ENCODE results near the gene VPS13C.

Gene VPS13C

GRCh38 chr15:61820951-61821350 lies 239.3 kb downstream of the VPS13C start:
- Histone ChIP-seq H3K79me2 (ENCODE audit: insufficient read depth, low read length) (no peaks in the 10 kb centered on the region), H3K4me3 (ENCODE audit: low read length, poor library complexity, severe bottlenecking) (no peak overlapping the region), H3K9me2 (replicated peaks; ENCODE audit: low read depth, low read length) (no peaks in the 10 kb centered on the region), H3F3A (ENCODE audit: low read depth) (no peaks in the 10 kb centered on the region), H3K4me2 (ENCODE audit: low read depth, low read length, poor library complexity, severe bottlenecking) (no peak overlapping the region), H4K20me1 (ENCODE audit: insufficient read depth, low read length, poor library complexity, severe bottlenecking) (no peaks in the 10 kb centered on the region), H3K9ac (ENCODE audit: low read depth, low read length, poor library complexity, severe bottlenecking) (no peak overlapping the region), H3K27me3 (ENCODE audit: insufficient read depth, low read length, poor library complexity, severe bottlenecking) (no peaks in the 10 kb centered on the region), H3K9me3 (ENCODE audit: insufficient read depth, low read depth, low read length) (no peaks in the 10 kb centered on the region), H3K4me1 (ENCODE audit: insufficient read depth, low read length, poor library complexity, severe bottlenecking) (no peaks in the 10 kb centered on the region), H3K36me3 (ENCODE audit: insufficient read depth, low read length) (no peaks in the 10 kb centered on the region), H2AFZ (ENCODE audit: low read length) (no peak overlapping the region)
- no peak for TF ChIP-seq EZH2phosphoT487 (IDR thresholded peaks at IDR 0.05; ENCODE audit: borderline replicate concordance)
- TF ChIP-seq CTCF (conservative IDR thresholded peaks at IDR 0.05; ENCODE audit: low read length) = no peak

- TF ChIP-seq CTCF (conservative IDR thresholded peaks at IDR 0.05; ENCODE audit: low read length) = no peak
- TF ChIP-seq EZH2phosphoT487 (IDR thresholded peaks at IDR 0.05; ENCODE audit: borderline replicate concordance) = no peak
- no peak overlapping the region for H3K9ac ChIP-seq (ENCODE audit: low read depth, low read length, poor library complexity, severe bottlenecking)
Measured at GRCh38 chr15:61820212-61820611, 240.0 kb downstream of the VPS13C start.

GRCh38 chr15:61819386-61819785 lies 240.9 kb downstream of the VPS13C start:
- TF ChIP-seq CTCF (conservative IDR thresholded peaks at IDR 0.05; ENCODE audit: low read length) (no peak), EZH2phosphoT487 (IDR thresholded peaks at IDR 0.05; ENCODE audit: borderline replicate concordance) (no peak)
- Histone ChIP-seq H4K20me1 (ENCODE audit: insufficient read depth, low read length, poor library complexity, severe bottlenecking) (no peaks in the 10 kb centered on the region), H3K27me3 (ENCODE audit: insufficient read depth, low read length, poor library complexity, severe bottlenecking) (no peaks in the 10 kb centered on the region), H2AFZ (ENCODE audit: low read length) (no peak overlapping the region), H3K4me1 (ENCODE audit: insufficient read depth, low read length, poor library complexity, severe bottlenecking) (no peaks in the 10 kb centered on the region), H3K79me2 (ENCODE audit: insufficient read depth, low read length) (no peaks in the 10 kb centered on the region), H3F3A (ENCODE audit: low read depth) (no peaks in the 10 kb centered on the region), H3K9me3 (ENCODE audit: insufficient read depth, low read depth, low read length) (no peaks in the 10 kb centered on the region), H3K9ac (ENCODE audit: low read depth, low read length, poor library complexity, severe bottlenecking) (no peak overlapping the region), H3K4me3 (ENCODE audit: low read length, poor library complexity, severe bottlenecking) (no peak overlapping the region), H3K4me2 (ENCODE audit: low read depth, low read length, poor library complexity, severe bottlenecking) (no peak overlapping the region), H3K36me3 (ENCODE audit: insufficient read depth, low read length) (no peaks in the 10 kb centered on the region), H3K9me2 (replicated peaks; ENCODE audit: low read depth, low read length) (no peaks in the 10 kb centered on the region)

More at GRCh38 chr15:61820212-61820611, 240.0 kb downstream of the VPS13C start:
- H3K9me2 ChIP-seq (replicated peaks; ENCODE audit: low read depth, low read length) = no peaks in the 10 kb centered on the region
- no peaks in the 10 kb centered on the region for H3K27me3 ChIP-seq (ENCODE audit: insufficient read depth, low read length, poor library complexity, severe bottlenecking)
- no peak overlapping the region for H2AFZ ChIP-seq (ENCODE audit: low read length)
- H3K9me3 ChIP-seq (ENCODE audit: insufficient read depth, low read depth, low read length) = no peaks in the 10 kb centered on the region
- no peak overlapping the region for H3K4me3 ChIP-seq (ENCODE audit: low read length, poor library complexity, severe bottlenecking)
- no peaks in the 10 kb centered on the region for H3K79me2 ChIP-seq (ENCODE audit: insufficient read depth, low read length)
- no peaks in the 10 kb centered on the region for H3F3A ChIP-seq (ENCODE audit: low read depth)
- no peaks in the 10 kb centered on the region for H3K36me3 ChIP-seq (ENCODE audit: insufficient read depth, low read length)
- H4K20me1 ChIP-seq (ENCODE audit: insufficient read depth, low read length, poor library complexity, severe bottlenecking) = no peaks in the 10 kb centered on the region
- no peaks in the 10 kb centered on the region for H3K4me1 ChIP-seq (ENCODE audit: insufficient read depth, low read length, poor library complexity, severe bottlenecking)
- H3K4me2 ChIP-seq (ENCODE audit: low read depth, low read length, poor library complexity, severe bottlenecking) = no peak overlapping the region
